ENCODE data around the gene DMRTC2.

The DMRTC2 gene

GRCh38 chr19:41850381-41850780 is 5.5 kb downstream of the DMRTC2 start:
- no peaks in the 10 kb centered on the region for H3K9me2 ChIP-seq (replicated peaks; ENCODE audit: insufficient read depth, low read length)
- no peaks in the 10 kb centered on the region for H3K27me3 ChIP-seq (ENCODE audit: low read length)
- no peaks in the 10 kb centered on the region for H3K9me3 ChIP-seq (ENCODE audit: insufficient read depth, low read length)
- no peak for TF ChIP-seq CTCF (IDR thresholded peaks at IDR 0.05; ENCODE audit: insufficient read depth, low read length, poor library complexity, severe bottlenecking)
- no peak for TF ChIP-seq EZH2phosphoT487 (conservative IDR thresholded peaks at IDR 0.05; ENCODE audit: low read length)
- H3K4me2 ChIP-seq (ENCODE audit: low read depth, low read length, poor library complexity, severe bottlenecking): no peak overlapping the region
- H3F3A ChIP-seq (ENCODE audit: insufficient read depth): no peaks in the 10 kb centered on the region
- no peak overlapping the region for H2AFZ ChIP-seq (ENCODE audit: low read depth, low read length, severe bottlenecking)
- H3K27ac ChIP-seq (ENCODE audit: low read depth, low read length): no peak overlapping the region
- H4K20me1 ChIP-seq (ENCODE audit: low read depth, low read length): no peaks in the 10 kb centered on the region
- no peaks in the 10 kb centered on the region for H3K36me3 ChIP-seq (ENCODE audit: low read length)
- H3K79me2 ChIP-seq (ENCODE audit: insufficient read depth, low read length): no peaks in the 10 kb centered on the region
- H3K9ac ChIP-seq (ENCODE audit: low read length): no peak overlapping the region
- no peak overlapping the region for H3K4me3 ChIP-seq (ENCODE audit: insufficient read depth, low read length, poor library complexity, severe bottlenecking)

- no peaks in the 10 kb centered on the region for H3K9me3 ChIP-seq (ENCODE audit: insufficient read depth, low read length)
- no peak overlapping the region for H3K27ac ChIP-seq (ENCODE audit: low read depth, low read length)
- H2AFZ ChIP-seq (ENCODE audit: low read depth, low read length, severe bottlenecking): no peak overlapping the region
- no peaks in the 10 kb centered on the region for H3K36me3 ChIP-seq (ENCODE audit: low read length)
- H3K4me3 ChIP-seq (ENCODE audit: insufficient read depth, low read length, poor library complexity, severe bottlenecking): no peak overlapping the region
- H3K9me2 ChIP-seq (replicated peaks; ENCODE audit: insufficient read depth, low read length): no peaks in the 10 kb centered on the region
- no peak overlapping the region for H3K4me2 ChIP-seq (ENCODE audit: low read depth, low read length, poor library complexity, severe bottlenecking)
- no peaks in the 10 kb centered on the region for H3K27me3 ChIP-seq (ENCODE audit: low read length)
- no peak overlapping the region for H3K9ac ChIP-seq (ENCODE audit: low read length)
- H4K20me1 ChIP-seq (ENCODE audit: low read depth, low read length): no peaks in the 10 kb centered on the region
- no peaks in the 10 kb centered on the region for H3F3A ChIP-seq (ENCODE audit: insufficient read depth)
- TF ChIP-seq CTCF (IDR thresholded peaks at IDR 0.05; ENCODE audit: insufficient read depth, low read length, poor library complexity, severe bottlenecking) (no peak), EZH2phosphoT487 (conservative IDR thresholded peaks at IDR 0.05; ENCODE audit: low read length) (no peak)
- no peaks in the 10 kb centered on the region for H3K79me2 ChIP-seq (ENCODE audit: insufficient read depth, low read length)
Observed at GRCh38 chr19:41851456-41851855, 6.6 kb downstream of the DMRTC2 start.

- Histone ChIP-seq H3K9ac (ENCODE audit: low read length) (no peak overlapping the region), H3F3A (ENCODE audit: insufficient read depth) (no peaks in the 10 kb centered on the region), H3K4me2 (ENCODE audit: low read depth, low read length, poor library complexity, severe bottlenecking) (no peak overlapping the region), H3K27ac (ENCODE audit: low read depth, low read length) (no peak overlapping the region), H2AFZ (ENCODE audit: low read depth, low read length, severe bottlenecking) (no peak overlapping the region), H3K36me3 (ENCODE audit: low read length) (no peaks in the 10 kb centered on the region), H3K4me3 (ENCODE audit: insufficient read depth, low read length, poor library complexity, severe bottlenecking) (no peak overlapping the region), H4K20me1 (ENCODE audit: low read depth, low read length) (no peaks in the 10 kb centered on the region), H3K9me2 (replicated peaks; ENCODE audit: insufficient read depth, low read length) (no peaks in the 10 kb centered on the region), H3K79me2 (ENCODE audit: insufficient read depth, low read length) (no peaks in the 10 kb centered on the region), H3K27me3 (ENCODE audit: low read length) (no peaks in the 10 kb centered on the region), H3K9me3 (ENCODE audit: insufficient read depth, low read length) (no peaks in the 10 kb centered on the region)
- TF ChIP-seq CTCF (IDR thresholded peaks at IDR 0.05; ENCODE audit: insufficient read depth, low read length, poor library complexity, severe bottlenecking): no peak
- no peak for TF ChIP-seq EZH2phosphoT487 (conservative IDR thresholded peaks at IDR 0.05; ENCODE audit: low read length)
Observed at GRCh38 chr19:41853344-41853743, 8.5 kb downstream of the DMRTC2 start.

Data from SU-DHL-6 (cell line).